ENCODE measurements around the gene TUBB4B.
"Not testable (repeated sequence)": the region's sequence is repeated elsewhere in the genome, so short reads cannot be mapped to it uniquely, and the experiment has no call there.

The TUBB4B gene

GRCh38 chr9:137262173-137262908 lies 21.3 kb downstream of the TUBB4B start:
- peak; percentile 38 for TF ChIP-seq CTCF (IDR thresholded peaks at IDR 0.05; ENCODE audit: low read length, missing control alignments)
- not testable (repeated sequence) for H3K4me3 ChIP-seq (replicated peaks; ENCODE audit: low read depth, low read length)
- peak; percentile 62 for DNase-seq (ENCODE audit: low read depth)

GRCh38 chr9:137262909-137263285 lies 21.8 kb downstream of the TUBB4B start:
- no peak for DNase-seq (ENCODE audit: low read depth)
- TF ChIP-seq CTCF (IDR thresholded peaks at IDR 0.05; ENCODE audit: low read length, missing control alignments) = no peak
- no peak overlapping the region for H3K4me3 ChIP-seq (replicated peaks; ENCODE audit: low read depth, low read length)

- no peak overlapping the region for H3K4me3 ChIP-seq (replicated peaks; ENCODE audit: low read depth, low read length)
- no peak for TF ChIP-seq CTCF (IDR thresholded peaks at IDR 0.05; ENCODE audit: low read length, missing control alignments)
These were observed 22.4 kb downstream of the TUBB4B start for GRCh38 chr9:137263506-137263905.

GRCh38 chr9:137264067-137264466 lies 23.0 kb downstream of the TUBB4B start:
- no peak for DNase-seq (ENCODE audit: low read depth)
- H3K4me3 ChIP-seq (replicated peaks; ENCODE audit: low read depth, low read length) = no peak overlapping the region
- no peak for TF ChIP-seq CTCF (IDR thresholded peaks at IDR 0.05; ENCODE audit: low read length, missing control alignments)

More at GRCh38 chr9:137263506-137263905, 22.4 kb downstream of the TUBB4B start:
- DNase-seq (ENCODE audit: low read depth) = no peak

GRCh38 chr9:137265496-137266161 lies 24.5 kb downstream of the TUBB4B start:
- DNase-seq (ENCODE audit: low read depth) = no peak
- TF ChIP-seq CTCF (IDR thresholded peaks at IDR 0.05; ENCODE audit: low read length, missing control alignments) = no peak
- H3K4me3 ChIP-seq (replicated peaks; ENCODE audit: low read depth, low read length) = no peak overlapping the region

- DNase-seq (ENCODE audit: low read depth) = no peak
- TF ChIP-seq CTCF (IDR thresholded peaks at IDR 0.05; ENCODE audit: low read length, missing control alignments) = no peak
- H3K4me3 ChIP-seq (replicated peaks; ENCODE audit: low read depth, low read length) = no peak overlapping the region
These were observed 25.1 kb downstream of the TUBB4B start for GRCh38 chr9:137266162-137266527.

Measured in fibroblast of pulmonary artery (primary cell).